Measurements from ENCODE around the gene FCAR.
A peak's percentile ranks its signal among the peaks of the same experiment; 100 is the strongest.
"Not testable (repeated sequence)": the region's sequence is repeated elsewhere in the genome, so short reads cannot be mapped to it uniquely, and the experiment has no call there.

The FCAR gene

DNA sequence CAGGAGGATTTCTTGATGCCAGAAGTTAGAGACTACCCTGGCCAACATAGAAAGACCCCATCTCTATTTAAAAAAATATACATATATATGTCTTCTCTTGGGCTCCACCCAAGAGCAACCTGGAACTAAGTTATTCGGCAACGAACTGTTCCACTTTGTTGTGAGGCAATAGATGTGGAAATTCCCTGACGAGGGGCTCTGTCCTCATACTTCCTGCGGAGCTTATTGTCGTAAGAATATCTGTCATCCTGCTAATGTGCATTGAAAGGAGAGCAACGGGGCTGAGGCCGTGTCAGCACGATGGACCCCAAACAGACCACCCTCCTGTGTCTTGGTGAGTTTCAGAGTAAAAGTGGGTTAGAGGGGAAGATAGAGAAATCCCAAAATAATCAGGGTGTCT is at the start of gene FCAR:
FCAR (plus strand) TSS at position 246 of the 400 bp plus-strand sequence; CDS start at position 301, 55 bp downstream.
- Histone ChIP-seq H3K9me3 (replicated peaks in 1 of 11) (peaks cover 0 to 10% (median 0%) of the 10 kb centered on the region in 11 experiments; a peak in 4 of 22 replicates), H3K4me3 (no peak within 1 kb of the TSS), H4K20me1 (no peaks in the 10 kb centered on the region), H3K36me3 (no peaks in the 10 kb centered on the region), H3K9ac (0 out of 22 replicates have a peak within 1 kb of the TSS, but pooled peaks of 1 of the 11 experiments have one; percentile 7), H3K27ac (peak within 1 kb of the TSS in 4 of 11 experiments; percentile 16 to 60 (median 26); a peak in 6 of 22 replicates), H3K27me3 (peaks cover 0 to 35% (median 0%) of the 10 kb centered on the region in 11 experiments; a peak in 4 of 22 replicates), H3K4me2 (peak within 1 kb of the TSS; percentile 72 to 90 (median 83)), H3K4me1 (peaks cover 32 to 60% (median 44%) of the 10 kb centered on the region in 10 experiments)
- TF ChIP-seq Cebpa-rat (IDR thresholded peaks at IDR 0.05): no peak

DNA sequence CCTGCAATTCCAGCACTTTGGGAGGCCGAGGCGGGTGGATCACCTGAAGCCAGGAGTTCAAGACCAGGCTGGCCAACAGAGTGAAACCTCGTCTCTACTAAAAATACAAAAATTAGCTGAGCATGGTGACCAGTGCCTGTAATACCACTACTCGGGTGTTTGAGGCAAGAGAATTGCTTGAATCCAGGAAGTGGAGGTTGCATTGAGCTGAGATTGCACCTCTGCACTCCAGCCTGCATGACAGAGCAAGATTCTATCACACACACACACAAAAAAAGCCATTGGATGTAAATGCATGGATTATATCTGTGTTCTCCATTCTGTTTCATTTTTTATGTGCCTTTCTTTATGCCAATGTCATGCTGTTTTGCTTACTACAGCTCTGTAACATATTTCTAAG is 49.6 kb upstream of the FCAR start:
- H3K27ac ChIP-seq; H3K4me3 ChIP-seq; H3K4me1 ChIP-seq; H3K36me3 ChIP-seq; H3K9me3 ChIP-seq (replicated peaks in 1 of 11); H4K20me1 ChIP-seq; H3K9ac ChIP-seq; H3K4me2 ChIP-seq; H3K27me3 ChIP-seq: not testable (repeated sequence)

DNA sequence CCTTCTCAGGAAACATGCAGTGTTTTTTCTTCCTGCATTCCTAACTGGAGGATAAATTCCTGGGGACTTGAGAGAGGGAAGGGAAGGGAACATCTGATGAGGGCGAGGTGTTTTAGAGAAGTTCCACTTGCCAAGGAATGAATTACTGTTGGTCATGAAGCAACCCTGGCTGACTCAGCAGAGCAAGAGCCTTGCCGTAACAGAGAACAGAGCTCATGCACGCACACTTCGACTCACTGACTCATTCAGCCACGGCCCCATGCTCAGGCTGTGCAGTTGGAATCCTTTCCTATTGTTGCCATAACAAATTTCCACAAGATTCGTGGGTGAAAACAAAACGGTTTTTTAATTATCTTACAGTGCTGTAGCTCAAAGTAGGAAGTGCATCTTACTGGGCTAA is 48.7 kb upstream of the FCAR start:
- H3K4me2 ChIP-seq; H3K4me1 ChIP-seq; H3K9ac ChIP-seq; H3K4me3 ChIP-seq; H3K9me3 ChIP-seq (replicated peaks in 1 of 11); H4K20me1 ChIP-seq; H3K27me3 ChIP-seq; H3K36me3 ChIP-seq; H3K27ac ChIP-seq: not testable (repeated sequence)

DNA sequence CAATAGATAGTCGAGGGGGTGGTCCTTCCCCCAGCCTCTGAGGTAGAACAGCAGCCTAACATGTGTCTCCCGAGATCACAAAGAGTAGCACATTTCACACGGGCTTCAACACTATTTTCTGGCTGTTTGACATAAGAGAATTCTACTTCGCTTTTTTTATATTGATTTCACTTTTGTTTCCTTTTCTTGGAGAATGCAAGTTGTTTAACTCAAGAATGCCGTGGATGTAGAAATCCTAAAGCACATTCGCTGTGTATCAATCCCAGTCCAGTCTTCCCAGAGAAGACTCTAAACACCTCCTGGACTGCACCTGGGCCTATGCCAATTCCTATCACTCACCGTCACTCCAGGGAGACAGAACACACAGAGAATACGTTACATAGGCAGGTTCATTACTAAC is 46.0 kb upstream of the FCAR start:
- H3K9ac ChIP-seq; H3K27ac ChIP-seq; H3K9me3 ChIP-seq (replicated peaks in 1 of 11); H3K27me3 ChIP-seq; H3K4me1 ChIP-seq; H4K20me1 ChIP-seq; H3K36me3 ChIP-seq; H3K4me3 ChIP-seq; H3K4me2 ChIP-seq: not testable (repeated sequence)

DNA sequence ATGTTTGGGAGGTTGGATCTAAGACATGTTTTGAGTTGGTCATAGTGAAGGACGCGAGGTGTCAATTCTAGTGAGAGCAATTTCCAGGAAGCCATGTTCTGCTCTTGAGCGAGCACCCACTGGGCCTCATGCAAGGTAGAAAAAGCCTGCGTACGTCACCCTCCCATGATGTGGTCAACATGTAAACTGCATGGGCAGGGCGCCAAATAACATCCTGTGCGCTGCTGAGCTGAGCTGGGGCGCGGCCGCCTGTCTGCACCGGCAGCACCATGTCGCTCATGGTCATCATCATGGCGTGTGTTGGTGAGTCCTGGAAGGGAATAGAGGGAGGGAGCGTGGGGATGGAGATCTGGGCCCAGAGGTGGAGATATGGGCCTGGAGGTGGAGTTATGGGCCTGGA is 41.5 kb upstream of the FCAR start, which contains the start of gene KIR2DS4:
KIR2DS4 (plus strand) TSS at position 181 of the 400 bp plus-strand sequence.
- H4K20me1 ChIP-seq; H3K9ac ChIP-seq; H3K36me3 ChIP-seq; H3K9me3 ChIP-seq (replicated peaks in 1 of 11); H3K27ac ChIP-seq; H3K4me3 ChIP-seq; H3K4me2 ChIP-seq; H3K27me3 ChIP-seq; H3K4me1 ChIP-seq: not testable (repeated sequence)

DNA sequence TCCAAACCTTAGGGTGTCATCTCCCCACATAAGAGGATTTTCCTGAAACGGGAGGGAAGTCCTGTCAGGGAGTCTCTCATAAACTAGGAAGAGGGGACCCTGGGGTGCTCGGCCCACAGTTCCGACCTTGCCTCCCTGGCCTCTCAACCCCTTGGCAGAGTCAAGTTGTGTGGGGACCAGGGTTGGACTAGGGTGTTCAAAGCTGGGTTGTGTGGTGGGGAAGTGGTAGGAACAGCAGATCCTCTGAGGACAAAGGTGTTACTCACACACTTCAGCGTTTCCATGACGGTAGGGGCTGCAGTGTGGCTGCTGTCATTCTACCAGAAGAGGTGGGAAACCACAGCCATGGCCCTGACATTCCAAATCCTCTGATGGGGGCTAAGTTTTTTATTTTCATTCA is 38.9 kb upstream of the FCAR start:
- not testable (repeated sequence) for H3K27ac ChIP-seq; H3K9ac ChIP-seq; H3K4me1 ChIP-seq; H3K4me3 ChIP-seq; H3K9me3 ChIP-seq (replicated peaks in 1 of 11); H3K4me2 ChIP-seq; H3K27me3 ChIP-seq; H3K36me3 ChIP-seq; H4K20me1 ChIP-seq

DNA sequence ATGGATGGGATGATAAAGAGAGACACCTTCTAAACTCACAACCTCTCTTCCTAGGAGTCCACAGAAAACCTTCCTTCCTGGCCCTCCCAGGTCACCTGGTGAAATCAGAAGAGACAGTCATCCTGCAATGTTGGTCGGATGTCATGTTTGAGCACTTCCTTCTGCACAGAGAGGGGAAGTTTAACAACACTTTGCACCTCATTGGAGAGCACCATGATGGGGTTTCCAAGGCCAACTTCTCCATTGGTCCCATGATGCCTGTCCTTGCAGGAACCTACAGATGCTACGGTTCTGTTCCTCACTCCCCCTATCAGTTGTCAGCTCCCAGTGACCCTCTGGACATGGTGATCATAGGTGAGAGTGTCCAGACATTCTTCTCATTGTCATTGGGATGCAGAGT is 36.5 kb upstream of the FCAR start:
- not testable (repeated sequence) for H3K27ac ChIP-seq; H3K4me3 ChIP-seq; H4K20me1 ChIP-seq; H3K9ac ChIP-seq; H3K9me3 ChIP-seq (replicated peaks in 1 of 11); H3K27me3 ChIP-seq; H3K4me1 ChIP-seq; H3K36me3 ChIP-seq; H3K4me2 ChIP-seq

DNA sequence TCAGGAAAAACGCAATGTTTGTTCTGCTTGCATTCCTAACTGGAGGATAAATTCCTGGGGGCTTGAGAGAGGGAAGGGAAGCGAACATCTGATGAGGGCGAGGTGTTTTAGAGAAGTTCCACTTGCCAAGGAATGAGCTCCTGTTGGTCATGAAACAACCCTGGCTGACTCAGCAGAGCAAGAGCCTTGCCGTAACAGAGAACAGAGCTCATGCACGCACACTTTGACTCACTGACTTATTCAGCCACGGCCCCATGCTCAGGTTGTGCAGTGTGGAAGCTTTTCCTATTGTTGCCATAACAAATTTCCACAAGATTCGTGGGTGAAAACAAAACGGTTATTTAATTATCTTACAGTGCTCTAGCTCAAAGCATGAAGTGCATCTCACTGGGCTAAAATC is 30.9 kb upstream of the FCAR start:
- H3K4me3 ChIP-seq, H3K36me3 ChIP-seq, H4K20me1 ChIP-seq, H3K9ac ChIP-seq, H3K4me1 ChIP-seq, H3K27me3 ChIP-seq, H3K27ac ChIP-seq, H3K4me2 ChIP-seq: not testable (repeated sequence)
- peaks cover 9 to 22% (median 19%) of the 10 kb centered on the region in 11 experiments; a peak in 19 of 22 replicates for H3K9me3 ChIP-seq (replicated peaks in 1 of 11)

DNA sequence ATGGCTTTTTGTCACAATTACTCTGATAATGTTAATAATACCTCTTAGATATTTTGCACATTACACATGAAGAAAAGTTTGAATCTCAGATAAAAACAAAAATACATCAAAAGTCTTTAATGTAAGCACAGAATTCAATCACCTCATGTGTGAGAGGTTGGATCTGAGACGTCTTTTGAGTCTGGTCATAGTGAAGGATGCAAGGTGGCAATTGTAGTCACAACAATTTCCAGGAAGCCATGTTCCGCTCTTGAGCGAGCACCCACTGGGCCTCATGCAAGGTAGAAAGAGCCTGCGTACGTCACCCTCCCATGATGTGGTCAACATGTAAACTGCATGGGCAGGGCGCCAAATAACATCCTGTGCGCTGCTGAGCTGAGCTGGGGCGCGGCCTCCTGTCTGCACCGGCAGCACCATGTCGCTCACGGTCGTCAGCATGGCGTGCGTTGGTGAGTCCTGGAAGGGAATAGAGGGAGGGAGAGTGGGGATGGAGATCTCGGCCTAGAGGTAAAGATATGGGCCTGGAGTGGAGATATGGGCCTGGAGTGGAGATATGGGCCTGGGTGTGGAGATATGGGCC is 23.9 kb upstream of the FCAR start, which contains the start of gene KIR3DL2:
KIR3DL2 (plus strand) TSS at position 383 of the 580 bp plus-strand sequence; CDS start at position 416, 33 bp downstream.
- peaks cover 9 to 22% (median 19%) of the 10 kb centered on the region in 11 experiments; a peak in 19 of 22 replicates for H3K9me3 ChIP-seq (replicated peaks in 1 of 11)
- peaks cover 8 to 23% (median 18%) of the 10 kb centered on the region in 10 experiments for H3K4me1 ChIP-seq
- H3K4me2 ChIP-seq: peak within 1 kb of the TSS; percentile 31 to 67 (median 48); a peak in 19 of 22 replicates

DNA sequence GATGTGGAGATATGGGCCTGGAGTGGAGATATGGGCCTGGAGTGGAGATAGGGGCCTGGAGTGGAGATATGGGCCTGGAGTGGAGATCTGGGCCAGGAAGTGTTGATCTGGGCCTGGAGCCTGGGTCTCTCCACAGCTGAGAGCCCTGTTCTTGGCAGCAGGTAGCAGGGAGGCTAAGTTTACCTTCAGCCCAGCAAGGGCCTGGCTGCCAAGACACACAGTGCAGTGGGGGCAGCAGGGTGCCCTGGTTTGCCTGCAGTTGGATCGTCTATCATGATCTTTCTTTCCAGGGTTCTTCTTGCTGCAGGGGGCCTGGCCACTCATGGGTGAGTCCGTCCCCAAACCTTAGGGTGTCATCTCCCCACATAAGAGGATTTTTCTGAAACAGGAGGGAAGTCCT is 23.1 kb upstream of the FCAR start:
- Histone ChIP-seq H3K9ac (no peak overlapping the region), H3K27me3 (no peaks in the 10 kb centered on the region), H3K27ac (peak overlapping the region in 2 of 11 experiments; percentile 12 to 17; a peak in 2 of 22 replicates), H3K36me3 (no peaks in the 10 kb centered on the region), H3K4me2 (peak overlapping the region in 9 of 11 experiments; percentile 37 to 67 (median 48); a peak in 18 of 22 replicates), H4K20me1 (no peaks in the 10 kb centered on the region), H3K9me3 (replicated peaks in 1 of 11) (peaks cover 9 to 20% (median 15%) of the 10 kb centered on the region in 11 experiments; a peak in 19 of 22 replicates), H3K4me3 (no peak overlapping the region), H3K4me1 (peaks cover 8 to 23% (median 18%) of the 10 kb centered on the region in 10 experiments)
- no peak for TF ChIP-seq Cebpa-rat (IDR thresholded peaks at IDR 0.05)

More for the DNA sequence above, 23.9 kb upstream of the FCAR start, which contains the start of gene KIR3DL2:
- not testable (repeated sequence) for H4K20me1 ChIP-seq, H3K36me3 ChIP-seq, H3K4me3 ChIP-seq, H3K9ac ChIP-seq, H3K27me3 ChIP-seq
- H3K27ac ChIP-seq: peak within 1 kb of the TSS in 2 of 11 experiments; percentile 12 to 17; a peak in 2 of 22 replicates

All from BLaER1 treated with 17β-estradiol and CSF1 and Interleukin-3, amounts not matched to agents 10 nM and 100 nM (cell line).